GM19395 (cell line): ENCODE data around the gene VPS50.

ENCODE experiments used
- ATAC-seq: cut with Tn5 transposase; IDR thresholded peaks from one replicate; pipeline ENCODE4 v1.9.1; 2021; ENCODE audit warnings: mild to moderate bottlenecking, moderate library complexity; ENCODE audit not compliant: unreplicated experiment

The VPS50 gene

DNA sequence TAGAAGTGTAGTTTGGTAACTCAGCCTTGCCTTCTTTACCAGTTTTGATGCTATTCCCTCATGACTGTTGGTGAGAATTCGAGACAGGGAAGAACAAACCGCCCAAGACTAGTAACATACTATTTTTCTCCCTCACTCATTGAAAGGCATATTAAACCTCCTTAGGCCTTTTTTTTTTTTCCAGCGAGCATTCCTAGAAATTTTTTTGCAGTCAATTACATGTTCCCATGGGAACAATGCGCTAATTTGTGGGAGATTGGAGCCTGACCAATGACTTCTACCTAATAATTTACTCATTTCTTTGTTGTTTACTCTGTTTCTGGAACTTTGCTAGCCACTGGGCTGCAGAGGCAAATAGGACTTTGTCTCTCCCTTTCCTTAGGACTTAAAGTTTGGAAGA lies 6.0 kb downstream of the VPS50 start:
- ATAC-seq, result no peak

DNA sequence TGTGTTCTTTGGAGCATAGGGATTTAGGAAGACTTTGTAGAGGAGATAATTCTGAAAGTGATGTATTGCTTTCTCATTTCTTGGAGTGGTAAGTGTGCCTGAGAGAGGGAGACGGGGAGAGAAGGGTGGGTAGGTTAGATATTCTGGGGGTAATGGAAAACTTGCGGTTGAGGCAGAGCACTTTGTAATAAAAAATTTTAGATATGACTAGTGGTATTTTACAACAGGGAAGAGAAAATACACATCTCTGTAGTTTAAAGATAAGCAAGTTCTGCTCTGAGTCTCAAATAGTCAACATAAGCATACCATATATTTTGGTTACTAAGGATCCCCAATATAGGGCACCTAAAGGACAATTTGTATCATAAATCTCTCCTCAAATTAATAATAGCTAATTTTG lies 6.6 kb downstream of the VPS50 start:
- no peak for ATAC-seq

DNA sequence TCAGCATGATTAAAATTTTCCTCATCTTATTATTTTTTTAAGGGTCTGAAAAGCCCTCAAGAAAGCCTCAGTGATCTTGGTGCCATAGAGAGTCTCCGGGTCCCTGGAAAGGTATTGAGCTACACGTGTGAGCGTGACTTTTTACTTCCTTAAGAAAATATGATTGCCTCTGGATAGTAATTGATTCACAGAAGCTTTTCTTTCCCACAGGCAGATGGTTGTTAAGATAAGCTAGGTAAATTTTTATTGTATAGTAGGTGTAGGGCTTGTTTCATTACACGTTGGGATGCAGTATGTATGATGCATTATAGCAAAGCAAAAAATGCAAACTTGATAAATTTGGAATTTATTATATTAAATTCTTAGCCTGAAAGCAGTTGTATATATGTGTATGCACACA lies 7.7 kb downstream of the VPS50 start:
- ATAC-seq, result no peak

DNA sequence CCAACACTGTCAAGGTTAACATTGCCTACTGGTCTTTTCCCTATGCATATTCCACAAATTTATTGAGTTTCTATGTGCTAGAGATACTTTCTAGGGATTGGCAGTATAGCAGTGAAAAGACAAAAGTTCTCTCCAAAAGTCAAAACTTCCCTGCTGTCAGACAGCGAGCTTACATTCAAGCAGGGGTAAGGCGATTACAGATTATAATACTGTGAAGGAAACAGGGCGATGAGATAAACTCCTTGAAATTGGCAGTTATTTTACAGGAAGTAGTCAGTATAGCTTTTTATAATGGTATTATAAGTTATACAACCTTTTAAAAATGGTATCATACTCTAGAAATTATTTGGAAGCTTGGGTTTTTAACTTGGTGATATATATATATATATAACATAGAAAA lies 9.9 kb downstream of the VPS50 start:
- ATAC-seq, result no peak

DNA sequence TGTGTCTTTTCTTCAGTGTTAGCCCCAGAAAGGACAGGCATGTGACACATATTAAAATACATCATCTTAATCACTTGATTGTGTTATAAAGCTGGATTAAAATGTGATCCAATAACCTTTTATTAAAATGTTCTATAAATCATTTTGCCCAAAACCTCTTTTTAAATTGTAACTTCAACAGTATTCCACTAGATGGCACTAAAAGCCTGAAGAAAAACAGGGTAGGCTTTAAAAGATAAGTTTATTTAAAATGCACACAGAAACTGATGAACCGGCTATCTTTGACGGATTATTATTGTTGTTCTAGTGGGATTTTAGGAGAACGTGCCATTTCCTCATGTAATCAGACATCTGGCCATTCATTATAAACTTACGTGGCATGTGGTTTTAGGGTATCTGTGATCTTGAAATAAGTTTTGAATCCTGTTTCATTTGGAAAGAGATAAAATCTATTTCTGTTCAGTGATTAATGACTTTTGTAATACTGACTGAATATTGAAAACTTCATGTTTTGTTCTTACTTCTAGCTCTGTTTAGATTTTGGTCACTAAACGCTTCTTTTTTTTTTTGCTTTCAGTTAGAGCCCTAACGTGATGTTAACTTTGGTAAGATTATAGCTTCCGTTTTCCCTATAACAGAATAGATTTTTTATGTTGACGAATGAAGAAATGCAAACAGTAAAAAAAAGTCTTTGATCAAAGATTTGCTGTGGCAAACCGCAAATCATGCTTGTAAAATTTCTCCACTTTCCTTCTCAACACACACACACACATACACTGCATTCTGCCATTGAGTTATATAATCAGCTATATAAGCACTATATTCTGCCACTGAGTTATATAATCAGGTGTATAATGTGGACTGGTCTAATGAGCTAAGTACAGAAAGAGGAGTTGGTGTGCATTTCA lies 13.6 kb downstream of the VPS50 start:
- ATAC-seq, result no peak

DNA sequence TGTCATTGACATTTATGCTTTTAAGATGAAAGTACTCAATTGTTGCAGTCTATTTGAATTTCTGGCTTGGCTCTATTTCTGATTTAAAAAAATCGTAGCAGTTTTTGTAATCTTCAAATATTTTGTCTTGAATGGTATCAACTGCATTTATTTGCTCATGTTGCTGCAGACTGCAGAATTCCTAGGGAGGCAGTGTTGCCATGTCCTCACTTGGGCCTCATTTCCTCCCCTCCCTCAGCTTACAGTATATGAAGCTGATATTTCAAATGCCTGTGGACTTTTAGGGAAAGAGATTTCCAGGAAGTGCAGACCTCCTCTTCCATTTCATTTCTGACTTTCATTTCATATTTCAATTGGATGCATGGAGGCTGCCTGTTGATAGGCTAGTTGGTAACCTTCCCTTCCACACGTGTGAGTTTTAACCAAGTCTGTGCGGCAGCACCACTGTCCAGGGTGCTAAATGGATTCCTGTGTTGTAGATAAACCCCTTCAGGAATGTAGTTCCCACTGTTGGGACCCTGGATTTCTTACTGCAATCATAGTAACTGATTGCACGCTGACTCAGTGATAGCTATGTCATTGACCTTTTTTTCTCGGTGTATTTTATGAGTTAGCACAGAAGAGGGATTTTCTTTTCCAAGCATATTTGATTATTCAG lies 17.5 kb downstream of the VPS50 start:
- ATAC-seq, result no peak

DNA sequence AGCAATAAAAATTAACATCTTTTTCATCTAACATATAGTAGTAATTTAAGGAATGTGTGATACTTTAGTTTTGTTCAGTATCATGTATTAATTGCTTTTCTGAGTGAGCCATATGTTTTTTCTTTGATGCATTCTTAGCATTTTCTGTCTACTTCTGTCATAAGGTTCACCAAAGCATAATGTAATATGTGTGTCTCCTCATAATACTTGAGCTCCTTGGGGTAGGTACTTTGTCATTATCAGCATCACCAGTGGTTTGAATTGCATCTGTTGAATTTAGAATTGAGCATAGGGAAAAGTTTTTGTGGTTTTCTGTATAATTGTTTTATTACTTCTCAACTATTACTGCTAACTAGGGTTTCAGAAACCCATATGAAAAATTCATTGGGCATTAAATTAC lies 26.5 kb downstream of the VPS50 start:
- ATAC-seq, result no peak

DNA sequence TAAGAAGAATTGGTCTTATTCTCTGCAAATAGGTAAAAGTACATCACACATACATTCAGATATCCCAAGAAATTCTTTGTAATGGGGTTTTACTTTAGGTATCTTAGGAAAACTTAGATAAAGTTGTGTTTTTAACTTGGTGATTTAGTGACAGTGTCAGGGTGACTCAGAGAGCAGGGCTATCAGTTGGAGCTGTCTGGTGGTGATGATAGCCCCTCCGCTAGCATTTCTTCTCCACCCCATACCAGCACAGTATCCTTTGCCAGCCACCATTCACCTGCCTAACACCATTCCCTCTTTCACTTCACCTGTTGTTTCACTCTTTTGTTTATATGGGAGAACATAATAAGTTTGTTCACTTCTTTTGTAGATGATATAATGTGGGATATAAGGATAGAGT lies 30.4 kb downstream of the VPS50 start:
- no peak for ATAC-seq

DNA sequence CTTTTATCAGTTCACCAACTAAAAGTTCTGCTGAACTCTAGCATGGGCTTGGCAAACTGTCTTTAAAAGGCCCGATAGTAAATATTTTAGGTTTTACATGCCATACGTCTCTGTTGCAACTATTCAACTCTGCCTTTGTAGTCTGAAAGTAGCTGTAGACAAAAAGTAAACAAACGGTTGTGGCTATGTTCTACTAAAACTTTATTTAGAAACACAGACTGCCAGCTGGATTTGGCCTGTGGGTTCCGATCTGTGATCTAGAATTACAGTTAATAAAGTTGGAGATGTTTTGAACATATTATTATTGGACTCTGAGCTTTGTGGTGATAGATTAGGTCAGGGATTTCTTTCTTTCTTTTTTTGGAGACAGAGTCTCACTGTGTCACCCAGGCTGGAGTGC lies 33.1 kb downstream of the VPS50 start:
- ATAC-seq, result no peak

DNA sequence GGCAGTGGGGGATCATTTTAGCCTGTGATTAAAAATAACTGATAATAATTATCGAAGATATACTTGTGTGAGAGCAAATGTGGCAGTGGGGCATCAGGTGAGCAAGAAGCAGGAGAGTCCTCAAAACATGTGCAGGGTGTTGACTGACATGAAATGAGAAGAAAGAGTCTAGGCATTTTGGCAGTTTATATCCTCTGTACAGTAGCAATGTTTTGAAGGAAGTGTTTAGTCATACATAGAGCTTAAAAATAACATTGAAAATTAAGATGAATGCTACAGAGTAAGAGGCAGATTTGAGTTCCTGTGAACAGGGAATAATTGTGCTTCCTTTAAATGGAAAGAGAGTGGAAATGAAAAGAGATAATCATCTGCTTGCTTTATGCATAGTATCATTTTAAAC lies 47.4 kb downstream of the VPS50 start:
- no peak for ATAC-seq

DNA sequence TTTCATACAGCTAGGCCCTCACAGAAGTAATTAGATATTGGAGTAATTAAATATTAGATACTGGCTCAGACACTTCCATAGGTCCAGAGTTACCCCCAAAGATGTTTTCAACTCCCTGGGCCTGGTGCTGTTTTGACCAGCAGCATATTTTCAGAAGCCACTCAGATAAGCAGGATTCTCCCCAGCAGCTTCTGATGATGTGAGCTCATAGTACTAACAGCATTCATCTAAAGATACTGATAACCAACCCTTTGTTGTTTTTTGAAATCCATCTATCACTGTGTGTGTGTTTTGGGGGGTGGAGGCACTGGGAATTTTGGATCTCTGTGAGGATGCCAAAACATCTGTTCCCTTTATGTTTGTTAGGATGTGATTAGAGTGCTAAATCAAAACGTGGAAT lies 52.7 kb downstream of the VPS50 start:
- no peak for ATAC-seq

DNA sequence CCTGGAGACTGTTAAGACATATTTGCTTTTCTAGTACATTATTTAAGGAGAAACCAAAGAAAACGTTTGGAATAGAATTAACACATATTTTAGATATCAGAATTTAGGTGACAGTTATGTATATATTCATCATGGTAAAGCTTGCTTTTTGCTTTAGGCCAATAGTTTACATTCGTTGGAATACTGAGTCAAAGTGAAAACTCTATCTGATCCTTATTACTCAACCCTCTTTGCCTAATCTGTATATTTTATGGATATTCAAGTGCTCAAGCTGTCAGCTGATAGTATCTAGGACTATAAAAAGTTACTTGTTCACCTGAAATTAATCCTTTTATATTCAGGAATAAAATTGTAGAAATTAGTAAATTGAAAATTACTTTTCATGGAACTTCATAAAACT lies 61.1 kb downstream of the VPS50 start:
- ATAC-seq, result no peak

DNA sequence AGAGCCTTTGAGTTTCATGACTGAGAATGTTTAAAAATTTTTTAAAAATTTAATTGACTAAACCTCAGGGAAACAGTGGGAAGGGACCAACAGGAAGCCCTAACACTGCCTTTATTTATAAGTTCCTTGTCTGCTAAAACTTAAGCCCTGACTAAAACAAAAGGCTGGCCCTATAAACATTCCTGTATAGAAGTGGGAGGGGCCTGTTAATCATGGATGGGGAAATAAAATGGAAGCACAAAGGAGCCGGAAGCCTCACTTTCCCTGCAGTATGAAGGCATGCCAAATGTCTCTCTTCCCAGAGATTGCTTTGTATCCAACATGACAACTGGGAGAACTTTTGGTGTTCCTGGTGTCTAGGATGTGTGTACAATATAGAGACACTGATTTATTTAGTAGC lies 66.0 kb downstream of the VPS50 start:
- no peak for ATAC-seq

DNA sequence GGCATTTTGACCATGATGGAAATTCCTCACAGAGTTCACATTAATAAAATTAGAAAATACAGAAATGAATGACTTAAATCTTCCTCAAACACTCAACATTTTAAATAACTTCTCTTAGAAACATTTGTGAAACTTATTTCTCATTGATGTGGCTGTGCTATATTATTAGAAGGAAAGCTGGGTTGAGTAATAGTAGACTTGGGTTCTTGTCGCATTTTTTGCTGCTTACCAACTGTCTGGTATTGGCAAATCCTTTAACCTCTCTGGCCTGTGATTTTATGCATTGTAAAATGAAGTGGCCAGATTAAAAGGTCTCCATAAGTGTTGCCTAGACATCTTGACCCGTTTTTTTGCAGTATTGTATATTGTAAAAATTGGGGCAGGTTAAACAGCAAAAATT lies 66.5 kb downstream of the VPS50 start:
- no peak for ATAC-seq

DNA sequence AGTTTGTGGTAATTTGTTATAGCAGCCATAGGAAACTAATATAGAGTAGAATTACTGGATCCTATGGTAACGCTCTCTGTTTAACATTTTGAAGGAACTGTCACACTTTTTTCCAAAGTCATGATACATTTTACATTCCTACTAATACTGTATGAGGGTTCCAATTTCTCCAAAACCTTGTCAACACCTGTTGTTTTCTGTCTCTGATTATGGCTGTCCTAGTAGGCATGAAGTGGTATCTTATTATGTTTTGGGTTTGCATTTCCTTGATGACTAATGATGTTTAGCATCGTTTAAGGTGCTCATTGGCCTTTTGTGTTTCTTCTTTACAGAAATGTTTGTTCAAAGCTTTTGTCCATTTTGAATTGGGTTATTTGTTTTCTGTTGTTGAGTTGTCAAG lies 69.6 kb downstream of the VPS50 start:
- ATAC-seq, result no peak

DNA sequence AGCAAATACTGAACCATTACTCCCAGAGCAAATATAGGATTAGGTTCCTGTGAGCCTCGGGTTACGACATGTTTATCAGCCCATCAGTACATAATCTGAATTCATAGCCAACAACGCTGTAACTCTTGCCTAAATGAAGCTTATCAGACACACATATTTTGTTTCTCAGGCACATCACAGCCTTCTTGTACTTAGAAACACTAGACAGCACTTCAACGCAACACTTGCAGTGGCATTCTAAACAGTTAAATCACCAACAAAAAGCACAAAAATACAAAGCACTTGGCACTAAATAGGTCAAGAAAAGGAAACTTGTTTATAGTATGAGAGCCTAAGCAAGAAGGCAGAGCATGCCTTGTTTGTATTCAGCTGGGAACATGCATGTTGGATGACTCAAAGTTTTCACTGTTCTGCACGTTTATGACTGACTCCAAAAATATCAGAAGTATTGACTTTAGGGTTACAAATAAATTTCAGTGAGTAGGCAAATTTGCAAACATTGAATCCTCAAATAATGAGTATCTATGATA lies 75.0 kb downstream of the VPS50 start:
- no peak for ATAC-seq

DNA sequence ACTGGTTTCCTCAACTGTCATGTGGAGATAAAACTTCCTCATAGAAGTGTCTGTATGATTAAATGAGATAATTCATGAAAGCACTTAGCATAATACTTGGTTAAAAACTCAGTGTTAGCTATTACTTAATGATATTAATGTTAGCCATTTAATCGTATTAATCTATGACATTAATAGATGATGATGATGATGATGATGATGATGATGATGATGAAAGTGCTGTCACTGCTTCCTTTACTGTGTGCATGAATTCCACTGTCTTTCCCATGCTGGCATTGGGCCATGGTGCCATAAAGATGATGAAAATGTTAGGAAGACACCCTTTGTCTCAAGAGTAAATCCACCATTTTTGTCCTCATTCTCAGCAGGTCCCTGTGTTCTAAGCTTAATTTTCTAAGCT lies 75.8 kb downstream of the VPS50 start:
- no peak for ATAC-seq

DNA sequence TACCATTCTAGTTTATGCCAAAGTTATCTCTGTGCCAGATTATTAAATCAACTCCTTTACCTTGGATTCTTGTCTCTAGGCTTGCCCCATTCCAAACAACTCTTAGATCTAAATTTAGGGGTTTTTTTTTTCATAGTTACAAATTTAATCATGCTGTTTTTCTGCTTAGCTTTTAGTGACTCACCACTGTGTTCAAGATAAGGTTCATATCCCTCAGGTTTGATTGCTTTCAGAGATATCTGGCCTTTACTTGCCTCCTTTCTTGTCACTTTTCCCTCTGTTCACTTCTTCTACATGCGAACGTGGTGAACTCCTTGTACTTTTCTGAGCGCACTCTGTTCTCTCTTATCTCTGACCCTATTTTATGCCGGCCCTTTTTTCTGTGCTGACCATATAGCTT lies 78.2 kb downstream of the VPS50 start:
- ATAC-seq, result no peak

DNA sequence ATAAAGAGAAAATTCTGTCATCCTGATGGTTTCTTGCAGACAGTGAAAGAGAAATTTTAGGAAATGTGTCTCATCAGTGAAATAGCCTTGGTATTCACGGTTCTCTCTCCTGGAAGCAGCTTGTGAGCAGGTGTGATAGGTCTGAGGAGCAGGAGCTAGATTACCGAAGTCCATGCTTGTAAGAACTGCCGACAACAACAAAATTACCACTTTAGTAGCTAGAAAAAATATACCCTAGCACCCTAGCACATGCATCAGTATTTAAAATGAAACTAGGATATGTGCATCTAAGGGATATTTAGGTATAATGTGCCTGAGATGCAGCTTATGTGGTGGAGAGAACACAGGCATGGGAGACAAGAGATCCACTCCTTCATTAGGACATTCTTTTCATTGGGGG lies 82.3 kb downstream of the VPS50 start:
- ATAC-seq, result no peak

DNA sequence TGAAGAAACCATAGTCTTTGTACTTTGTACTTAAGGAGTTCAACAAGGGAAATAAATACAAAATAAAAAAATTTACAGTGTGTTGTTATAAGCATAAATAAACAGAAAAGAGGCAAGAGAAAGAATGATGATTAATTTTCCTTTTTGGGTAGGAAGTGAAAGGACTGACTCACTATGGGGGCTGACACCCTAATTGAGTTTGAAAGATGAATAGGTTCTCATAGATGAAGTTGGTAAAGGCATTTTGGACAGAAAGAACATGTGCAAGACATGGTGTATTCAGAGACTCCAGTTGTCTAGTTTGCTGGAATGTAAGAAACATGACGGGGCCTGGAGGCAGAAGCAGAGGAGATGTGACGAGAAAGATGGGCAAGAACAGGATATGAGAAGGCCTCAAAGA lies 83.7 kb downstream of the VPS50 start:
- ATAC-seq, result no peak

DNA sequence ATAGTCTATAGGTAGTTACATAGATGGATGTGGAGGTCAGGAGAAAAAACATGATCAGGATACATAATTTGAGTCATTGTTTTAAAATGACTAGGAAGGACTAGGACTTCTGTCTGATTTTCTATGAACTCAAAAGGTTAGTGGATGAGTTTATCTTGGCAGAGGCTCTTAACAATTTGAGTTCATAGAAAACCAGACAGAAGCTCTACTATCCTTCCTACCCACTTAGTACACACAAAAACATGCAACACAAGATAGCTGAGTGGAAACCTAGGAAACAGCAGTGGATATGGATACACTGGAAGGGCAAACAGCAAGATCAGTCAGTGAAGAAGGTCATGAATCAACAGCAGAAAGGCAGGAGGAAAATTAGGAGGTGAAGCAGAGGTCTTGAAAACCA lies 84.6 kb downstream of the VPS50 start:
- ATAC-seq, result no peak

DNA sequence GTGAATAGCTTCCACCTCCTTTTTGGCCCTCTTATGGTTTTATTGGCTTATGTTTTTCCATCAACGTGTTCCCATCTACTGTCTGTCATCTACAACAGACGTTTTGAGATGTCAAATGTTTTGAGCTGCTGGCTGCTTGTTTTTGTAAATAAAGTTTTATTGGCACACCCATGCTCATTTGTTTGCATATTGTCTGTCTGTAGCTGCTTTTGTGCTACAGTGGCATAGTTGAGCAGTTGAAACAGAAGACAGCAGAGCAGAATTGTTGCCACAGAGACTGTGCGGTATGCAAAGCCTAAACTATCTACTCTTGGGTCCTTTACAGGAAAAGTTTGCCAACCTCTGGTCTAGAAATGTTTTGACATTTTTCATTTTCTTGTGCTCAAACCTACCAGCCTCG lies 88.7 kb downstream of the VPS50 start:
- no peak for ATAC-seq
